Measurements from ENCODE around the gene CCDC87.

- no peak for TF ChIP-seq EZH2 (IDR thresholded peaks at IDR 0.05; ENCODE audit: borderline replicate concordance)
- no peak for TF ChIP-seq CTCF (IDR thresholded peaks at IDR 0.05; ENCODE audit: poor library complexity)
Measured at GRCh38 chr11:66593650-66594049, 787 bp upstream of the CCDC87 start.

All from hepatocyte (in vitro differentiated cells).